Measurements from ENCODE around the gene DPM1.
A peak's percentile ranks its signal among the peaks of the same experiment; 100 is the strongest.

DPM1 gene

GRCh38 chr20:50943069-50943468 lies 15.3 kb downstream of the DPM1 start:
- H2AFZ ChIP-seq (ENCODE audit: low read length): no peak overlapping the region
- H3K79me2 ChIP-seq (ENCODE audit: insufficient read depth, low read length): no peaks in the 10 kb centered on the region
- H3K4me1 ChIP-seq (ENCODE audit: insufficient read depth, low read length, severe bottlenecking): no peaks in the 10 kb centered on the region
- no peak overlapping the region for H3K4me3 ChIP-seq (ENCODE audit: low read depth, low read length, poor library complexity, severe bottlenecking)
- H3K27ac ChIP-seq (ENCODE audit: low read depth, low read length, poor library complexity, severe bottlenecking): no peak overlapping the region
- H3K9me3 ChIP-seq (ENCODE audit: low read length): no peaks in the 10 kb centered on the region
- H4K20me1 ChIP-seq (ENCODE audit: insufficient read depth, low read length): no peaks in the 10 kb centered on the region
- H3K36me3 ChIP-seq (ENCODE audit: insufficient read depth, low read length): peaks cover 86% of the 10 kb centered on the region
- no peak overlapping the region for H3K9ac ChIP-seq (ENCODE audit: low read length)
- H3F3A ChIP-seq (ENCODE audit: insufficient read depth, low read length): no peaks in the 10 kb centered on the region
- H3K27me3 ChIP-seq (ENCODE audit: insufficient read depth, low read length): no peaks in the 10 kb centered on the region
- no peak overlapping the region for H3K4me2 ChIP-seq (ENCODE audit: low read length)
- no peaks in the 10 kb centered on the region for H3K9me2 ChIP-seq (ENCODE audit: low read depth, low read length)
- TF ChIP-seq EZH2 (IDR thresholded peaks at IDR 0.05; ENCODE audit: borderline replicate concordance, low read length): no peak
- TF ChIP-seq, protein P1, sequence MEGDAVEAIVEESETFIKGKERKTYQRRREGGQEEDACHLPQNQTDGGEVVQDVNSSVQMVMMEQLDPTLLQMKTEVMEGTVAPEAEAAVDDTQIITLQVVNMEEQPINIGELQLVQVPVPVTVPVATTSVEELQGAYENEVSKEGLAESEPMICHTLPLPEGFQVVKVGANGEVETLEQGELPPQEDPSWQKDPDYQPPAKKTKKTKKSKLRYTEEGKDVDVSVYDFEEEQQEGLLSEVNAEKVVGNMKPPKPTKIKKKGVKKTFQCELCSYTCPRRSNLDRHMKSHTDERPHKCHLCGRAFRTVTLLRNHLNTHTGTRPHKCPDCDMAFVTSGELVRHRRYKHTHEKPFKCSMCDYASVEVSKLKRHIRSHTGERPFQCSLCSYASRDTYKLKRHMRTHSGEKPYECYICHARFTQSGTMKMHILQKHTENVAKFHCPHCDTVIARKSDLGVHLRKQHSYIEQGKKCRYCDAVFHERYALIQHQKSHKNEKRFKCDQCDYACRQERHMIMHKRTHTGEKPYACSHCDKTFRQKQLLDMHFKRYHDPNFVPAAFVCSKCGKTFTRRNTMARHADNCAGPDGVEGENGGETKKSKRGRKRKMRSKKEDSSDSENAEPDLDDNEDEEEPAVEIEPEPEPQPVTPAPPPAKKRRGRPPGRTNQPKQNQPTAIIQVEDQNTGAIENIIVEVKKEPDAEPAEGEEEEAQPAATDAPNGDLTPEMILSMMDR (IDR thresholded peaks at IDR 0.05; ENCODE audit: low read length): no peak

- Histone ChIP-seq H4K20me1 (ENCODE audit: insufficient read depth, low read length) (0 out of 2 replicates have a peak, but pooled peaks cover 2% of the 10 kb centered on the region), H3K4me1 (ENCODE audit: insufficient read depth, low read length, severe bottlenecking) (peaks cover 23% of the 10 kb centered on the region), H3K36me3 (ENCODE audit: insufficient read depth, low read length) (peaks cover 68% of the 10 kb centered on the region), H3K9me3 (ENCODE audit: low read length) (no peaks in the 10 kb centered on the region), H3K4me2 (ENCODE audit: low read length) (no peak overlapping the region), H3K9me2 (ENCODE audit: low read depth, low read length) (no peaks in the 10 kb centered on the region), H3K4me3 (ENCODE audit: low read depth, low read length, poor library complexity, severe bottlenecking) (no peak overlapping the region), H2AFZ (ENCODE audit: low read length) (no peak overlapping the region), H3K79me2 (ENCODE audit: insufficient read depth, low read length) (peaks cover 19% of the 10 kb centered on the region), H3F3A (ENCODE audit: insufficient read depth, low read length) (peaks cover 15% of the 10 kb centered on the region; the same call in 1 of the 2 replicates), H3K27ac (ENCODE audit: low read depth, low read length, poor library complexity, severe bottlenecking) (no peak overlapping the region), H3K27me3 (ENCODE audit: insufficient read depth, low read length) (no peaks in the 10 kb centered on the region), H3K9ac (ENCODE audit: low read length) (no peak overlapping the region)
- TF ChIP-seq EZH2 (IDR thresholded peaks at IDR 0.05; ENCODE audit: borderline replicate concordance, low read length): no peak
- TF ChIP-seq, protein P1 (IDR thresholded peaks at IDR 0.05; ENCODE audit: low read length): no peak
These were observed 24.7 kb downstream of the DPM1 start for GRCh38 chr20:50933589-50933988.

- no peak overlapping the region for H3K9ac ChIP-seq (ENCODE audit: low read length)
- peaks cover 31% of the 10 kb centered on the region for H3K4me1 ChIP-seq (ENCODE audit: insufficient read depth, low read length, severe bottlenecking)
- H3F3A ChIP-seq (ENCODE audit: insufficient read depth, low read length): peaks cover 15% of the 10 kb centered on the region; the same call in 1 of the 2 replicates
- 0 out of 2 replicates have a peak, but pooled peaks cover 2% of the 10 kb centered on the region for H4K20me1 ChIP-seq (ENCODE audit: insufficient read depth, low read length)
- H3K9me2 ChIP-seq (ENCODE audit: low read depth, low read length): no peaks in the 10 kb centered on the region
- peak overlapping the region; percentile 92 for H3K27ac ChIP-seq (ENCODE audit: low read depth, low read length, poor library complexity, severe bottlenecking)
- no peak overlapping the region for H2AFZ ChIP-seq (ENCODE audit: low read length)
- peaks cover 73% of the 10 kb centered on the region for H3K36me3 ChIP-seq (ENCODE audit: insufficient read depth, low read length)
- peaks cover 27% of the 10 kb centered on the region for H3K79me2 ChIP-seq (ENCODE audit: insufficient read depth, low read length)
- H3K27me3 ChIP-seq (ENCODE audit: insufficient read depth, low read length): no peaks in the 10 kb centered on the region
- no peak for TF ChIP-seq EZH2 (IDR thresholded peaks at IDR 0.05; ENCODE audit: borderline replicate concordance, low read length)
- TF ChIP-seq, protein P1 (IDR thresholded peaks at IDR 0.05; ENCODE audit: low read length): no peak
- no peaks in the 10 kb centered on the region for H3K9me3 ChIP-seq (ENCODE audit: low read length)
- H3K4me3 ChIP-seq (ENCODE audit: low read depth, low read length, poor library complexity, severe bottlenecking): no peak overlapping the region
- no peak overlapping the region for H3K4me2 ChIP-seq (ENCODE audit: low read length)
These were observed 25.5 kb downstream of the DPM1 start for GRCh38 chr20:50932691-50933280.
